ENCODE measurements around the gene NDUFA6. TPM values are rescaled to one million over a fixed set of nuclear protein-coding genes. Genes with fewer than 3 reads are reported as not detected.

The NDUFA6 gene
- total and polyA plus RNA-seq, 10 of the 15 experiments (the other 5 are each of a cell fraction or from before 2014, with no cell fraction given): 85.9 to 511 (median 128) TPM

DNA sequence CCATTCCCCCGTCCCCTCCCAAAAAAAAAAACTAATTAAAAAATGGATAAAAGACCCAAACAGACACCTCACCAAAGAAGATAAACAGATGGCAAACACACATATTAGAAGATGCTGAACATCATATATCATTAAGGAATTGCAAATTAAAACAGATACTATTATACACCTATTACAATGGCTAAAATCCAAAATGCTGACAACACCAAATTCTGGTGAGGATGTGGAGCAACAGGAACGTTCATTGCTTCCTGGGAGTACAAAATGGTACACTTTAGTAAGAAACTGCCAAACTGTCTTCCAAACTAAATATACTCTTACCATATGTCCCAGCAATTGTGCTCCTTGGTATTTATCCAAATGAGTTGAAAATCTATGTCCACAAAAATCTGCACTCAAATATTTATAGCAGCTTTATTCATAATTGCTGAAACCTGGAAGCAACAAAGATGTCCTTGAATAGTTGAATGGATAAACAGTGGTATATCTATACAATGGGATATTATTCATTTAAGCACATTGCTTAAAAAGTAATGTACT is 39.9 kb downstream of the NDUFA6 start:
- H3K27me3 ChIP-seq (replicated peaks in 1 of 2; ENCODE audit: control insufficient read depth in 2 of 2, insufficient read depth in 2 of 2, low read length in 1 of 2): no peaks in the 10 kb centered on the region
- WGBS (ENCODE audit: insufficient coverage, insufficient replicate concordance, low lambda C conversion rate, missing lambda C conversion rate): 79% methylated on average over 2 of the region's 2 CpGs
- SMC1A ChIA-PET (ENCODE audit: uncharacterized antibody, unreplicated experiment): no interaction called here

More for the DNA sequence above, 39.9 kb downstream of the NDUFA6 start:
- Histone ChIP-seq H3K9ac (ENCODE audit: control insufficient read depth, insufficient read depth, low read length) (no peak overlapping the region), H2AFZ (ENCODE audit: control insufficient read depth, low read depth, low read length) (no peak overlapping the region), H3K4me2 (ENCODE audit: control insufficient read depth, insufficient read depth) (no peak overlapping the region), H3K9me3 (replicated peaks; ENCODE audit: control insufficient read depth, insufficient read depth, low read length) (no peaks in the 10 kb centered on the region), H4K20me1 (ENCODE audit: control insufficient read depth, insufficient read depth) (no peaks in the 10 kb centered on the region), H3K4me3 (no peak overlapping the region), H3K4me1 (ENCODE audit: control insufficient read depth, insufficient read depth, low read length) (peaks cover 17% of the 10 kb centered on the region), H3K79me2 (ENCODE audit: control insufficient read depth, insufficient read depth, low read length) (no peaks in the 10 kb centered on the region), H3K27ac (ENCODE audit: control insufficient read depth, insufficient read depth) (no peak overlapping the region), H3K36me3 (ENCODE audit: control insufficient read depth in 2 of 2, insufficient read depth in 2 of 2, low read length in 1 of 2) (no peaks in the 10 kb centered on the region)
- POLR2A ChIA-PET: no interaction called here
- BruUV-seq (replicated peaks): no TSS peak
- ATAC-seq (no peak), FAIRE-seq (no peak), DNase-seq (ENCODE audit: low read depth, low spot score) (no peak)
- in situ Hi-C loops (cut with MboI): no loop called here
- intact Hi-C loops (cut with micrococcal nuclease; ENCODE audit: unreplicated experiment): no loop called here
- CTCF ChIA-PET: interaction anchor here (0.7 kb wide), 1 partner anchor 19 kb away, joined by 3 read pairs; no protein-coding TSS in a partner anchor
- RAD21 ChIA-PET (ENCODE audit: unreplicated experiment): no interaction called here
- TF ChIP-seq, protein P1, sequence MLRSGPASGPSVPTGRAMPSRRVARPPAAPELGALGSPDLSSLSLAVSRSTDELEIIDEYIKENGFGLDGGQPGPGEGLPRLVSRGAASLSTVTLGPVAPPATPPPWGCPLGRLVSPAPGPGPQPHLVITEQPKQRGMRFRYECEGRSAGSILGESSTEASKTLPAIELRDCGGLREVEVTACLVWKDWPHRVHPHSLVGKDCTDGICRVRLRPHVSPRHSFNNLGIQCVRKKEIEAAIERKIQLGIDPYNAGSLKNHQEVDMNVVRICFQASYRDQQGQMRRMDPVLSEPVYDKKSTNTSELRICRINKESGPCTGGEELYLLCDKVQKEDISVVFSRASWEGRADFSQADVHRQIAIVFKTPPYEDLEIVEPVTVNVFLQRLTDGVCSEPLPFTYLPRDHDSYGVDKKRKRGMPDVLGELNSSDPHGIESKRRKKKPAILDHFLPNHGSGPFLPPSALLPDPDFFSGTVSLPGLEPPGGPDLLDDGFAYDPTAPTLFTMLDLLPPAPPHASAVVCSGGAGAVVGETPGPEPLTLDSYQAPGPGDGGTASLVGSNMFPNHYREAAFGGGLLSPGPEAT (IDR thresholded peaks at IDR 0.05; ENCODE audit: low read depth): no peak
- TF ChIP-seq GABPA (IDR thresholded peaks at IDR 0.05; ENCODE audit: low read depth) (no peak), IRF4 (IDR thresholded peaks at IDR 0.05; ENCODE audit: low read depth, low read length) (no peak), HDAC6 (IDR thresholded peaks at IDR 0.05; ENCODE audit: unreplicated experiment) (no peak), JUNB (IDR thresholded peaks at IDR 0.05) (no peak), FOXK2 (IDR thresholded peaks at IDR 0.05) (no peak), SREBF2 (IDR thresholded peaks at IDR 0.05; ENCODE audit: low read length) (no peak), NFXL1 (IDR thresholded peaks at IDR 0.05; ENCODE audit: borderline replicate concordance) (no peak)
- TF ChIP-seq, protein P2, sequence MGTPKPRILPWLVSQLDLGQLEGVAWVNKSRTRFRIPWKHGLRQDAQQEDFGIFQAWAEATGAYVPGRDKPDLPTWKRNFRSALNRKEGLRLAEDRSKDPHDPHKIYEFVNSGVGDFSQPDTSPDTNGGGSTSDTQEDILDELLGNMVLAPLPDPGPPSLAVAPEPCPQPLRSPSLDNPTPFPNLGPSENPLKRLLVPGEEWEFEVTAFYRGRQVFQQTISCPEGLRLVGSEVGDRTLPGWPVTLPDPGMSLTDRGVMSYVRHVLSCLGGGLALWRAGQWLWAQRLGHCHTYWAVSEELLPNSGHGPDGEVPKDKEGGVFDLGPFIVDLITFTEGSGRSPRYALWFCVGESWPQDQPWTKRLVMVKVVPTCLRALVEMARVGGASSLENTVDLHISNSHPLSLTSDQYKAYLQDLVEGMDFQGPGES (IDR thresholded peaks at IDR 0.05): no peak
- TF ChIP-seq, protein P3, sequence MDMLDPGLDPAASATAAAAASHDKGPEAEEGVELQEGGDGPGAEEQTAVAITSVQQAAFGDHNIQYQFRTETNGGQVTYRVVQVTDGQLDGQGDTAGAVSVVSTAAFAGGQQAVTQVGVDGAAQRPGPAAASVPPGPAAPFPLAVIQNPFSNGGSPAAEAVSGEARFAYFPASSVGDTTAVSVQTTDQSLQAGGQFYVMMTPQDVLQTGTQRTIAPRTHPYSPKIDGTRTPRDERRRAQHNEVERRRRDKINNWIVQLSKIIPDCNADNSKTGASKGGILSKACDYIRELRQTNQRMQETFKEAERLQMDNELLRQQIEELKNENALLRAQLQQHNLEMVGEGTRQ (IDR thresholded peaks at IDR 0.05; ENCODE audit: borderline replicate concordance, low read depth, low read length): no peak

All from GM12878 (cell line).